Brain microvascular endothelial cell (primary cell): ENCODE measurements around the gene TNIP1.

Experiments used
- DNase-seq: peaks from one replicate; pipeline ENCODE4 v3.0.0-alpha.2; 2020
- H3K27ac ChIP-seq: fragments of 250-450 bp; sonication (Bioruptor Pico); 2 replicates; pipeline ENCODE4 v1.5.1; 2020; ENCODE audit warnings: mild to moderate bottlenecking, moderate library complexity
- H3K27me3 ChIP-seq: fragments of 250-450 bp; sonication (Bioruptor Pico); replicated peaks from 2 replicates; pipeline ENCODE4 v1.5.1; 2020; ENCODE audit warnings: mild to moderate bottlenecking
- H3K36me3 ChIP-seq: fragments of 250-450 bp; sonication (Bioruptor Pico); replicated peaks from 2 replicates; pipeline ENCODE4 v1.5.1; 2020; ENCODE audit warnings: mild to moderate bottlenecking
- H3K4me3 ChIP-seq: 2 replicates; pipeline ENCODE4 v1.5.1; 2011; ENCODE audit warnings: low read depth, mild to moderate bottlenecking, control low read depth, low read length, moderate library complexity
- in situ Hi-C: cut with HindIII; loops from 2 replicates; pipeline ENCODE4 v1.10.0; 2017; ENCODE audit warnings: low sequenced_read_pairs, low pct_ligation_motif_present
- TF ChIP-seq, protein P1 (sequence below): IDR thresholded peaks from 2 replicates; pipeline ENCODE4 v1.5.1; 2011; ENCODE audit warnings: low read depth, mild to moderate bottlenecking, moderate library complexity, low read length, control low read depth, inconsistent platforms; ENCODE audit errors: missing control alignments

The TNIP1 gene

DNA sequence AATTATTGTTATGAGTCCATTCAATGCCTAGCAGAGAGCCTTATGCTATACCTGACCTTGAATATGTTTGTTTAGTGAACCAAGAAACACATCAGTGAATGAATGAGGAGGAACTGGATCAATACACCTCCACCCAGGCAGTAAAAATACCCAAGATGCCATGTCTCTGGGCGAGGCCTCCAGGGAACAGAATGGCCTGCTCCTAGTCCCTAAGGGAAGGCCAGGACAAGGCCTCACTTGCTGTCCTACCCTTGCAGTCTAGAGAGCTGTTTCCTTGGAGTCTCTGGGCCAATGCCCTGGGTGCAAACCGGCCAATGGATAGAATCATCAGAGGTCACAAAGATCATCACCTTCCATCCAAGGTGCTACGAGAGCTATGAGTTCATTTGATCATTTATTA is 26.1 kb downstream of the TNIP1 start:
- Histone ChIP-seq H3K27ac (no peak overlapping the region), H3K36me3 (peaks cover 60% of the 10 kb centered on the region), H3K4me3 (no peak overlapping the region), H3K27me3 (no peaks in the 10 kb centered on the region)
- TF ChIP-seq, protein P1, sequence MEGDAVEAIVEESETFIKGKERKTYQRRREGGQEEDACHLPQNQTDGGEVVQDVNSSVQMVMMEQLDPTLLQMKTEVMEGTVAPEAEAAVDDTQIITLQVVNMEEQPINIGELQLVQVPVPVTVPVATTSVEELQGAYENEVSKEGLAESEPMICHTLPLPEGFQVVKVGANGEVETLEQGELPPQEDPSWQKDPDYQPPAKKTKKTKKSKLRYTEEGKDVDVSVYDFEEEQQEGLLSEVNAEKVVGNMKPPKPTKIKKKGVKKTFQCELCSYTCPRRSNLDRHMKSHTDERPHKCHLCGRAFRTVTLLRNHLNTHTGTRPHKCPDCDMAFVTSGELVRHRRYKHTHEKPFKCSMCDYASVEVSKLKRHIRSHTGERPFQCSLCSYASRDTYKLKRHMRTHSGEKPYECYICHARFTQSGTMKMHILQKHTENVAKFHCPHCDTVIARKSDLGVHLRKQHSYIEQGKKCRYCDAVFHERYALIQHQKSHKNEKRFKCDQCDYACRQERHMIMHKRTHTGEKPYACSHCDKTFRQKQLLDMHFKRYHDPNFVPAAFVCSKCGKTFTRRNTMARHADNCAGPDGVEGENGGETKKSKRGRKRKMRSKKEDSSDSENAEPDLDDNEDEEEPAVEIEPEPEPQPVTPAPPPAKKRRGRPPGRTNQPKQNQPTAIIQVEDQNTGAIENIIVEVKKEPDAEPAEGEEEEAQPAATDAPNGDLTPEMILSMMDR, result no peak
- no peak for DNase-seq
- in situ Hi-C loops, result no loop called here

DNA sequence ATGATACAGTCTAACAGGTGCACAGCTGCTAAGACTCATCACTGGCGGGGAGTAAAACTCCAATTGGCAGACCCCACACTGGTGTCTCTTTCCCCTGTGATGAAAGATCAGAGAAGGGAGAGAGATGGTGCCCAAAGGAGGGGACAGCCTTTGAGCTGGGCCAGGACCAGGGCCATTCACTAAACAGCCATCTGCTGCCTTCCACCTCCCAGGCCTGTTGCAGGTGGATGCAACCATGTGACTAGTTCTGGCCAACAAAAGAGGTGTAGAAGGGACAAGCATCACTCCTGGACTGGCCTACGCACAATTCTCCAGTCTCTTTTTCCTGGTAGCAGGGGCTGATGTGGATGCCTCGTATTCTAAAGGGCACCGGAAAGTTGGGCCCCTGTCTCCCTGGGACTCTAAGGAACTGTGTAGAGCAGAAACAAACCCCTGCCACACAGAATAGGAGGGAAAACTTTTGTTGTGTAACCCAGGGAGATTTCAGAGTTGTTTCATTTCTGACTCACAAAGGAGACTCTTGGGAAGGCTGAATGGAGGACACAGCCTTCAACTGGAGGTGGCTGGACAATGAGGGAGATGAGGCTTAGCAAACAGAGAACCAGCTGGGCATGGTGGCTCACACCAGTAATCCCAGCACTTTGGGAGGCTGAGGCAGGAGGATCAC is 26.9 kb downstream of the TNIP1 start:
- Histone ChIP-seq H3K27ac (no peak overlapping the region), H3K27me3 (no peaks in the 10 kb centered on the region), H3K36me3 (peaks cover 63% of the 10 kb centered on the region), H3K4me3 (no peak overlapping the region)
- in situ Hi-C loops, result no loop called here
- DNase-seq, result no peak
- TF ChIP-seq, protein P1, result no peak

DNA sequence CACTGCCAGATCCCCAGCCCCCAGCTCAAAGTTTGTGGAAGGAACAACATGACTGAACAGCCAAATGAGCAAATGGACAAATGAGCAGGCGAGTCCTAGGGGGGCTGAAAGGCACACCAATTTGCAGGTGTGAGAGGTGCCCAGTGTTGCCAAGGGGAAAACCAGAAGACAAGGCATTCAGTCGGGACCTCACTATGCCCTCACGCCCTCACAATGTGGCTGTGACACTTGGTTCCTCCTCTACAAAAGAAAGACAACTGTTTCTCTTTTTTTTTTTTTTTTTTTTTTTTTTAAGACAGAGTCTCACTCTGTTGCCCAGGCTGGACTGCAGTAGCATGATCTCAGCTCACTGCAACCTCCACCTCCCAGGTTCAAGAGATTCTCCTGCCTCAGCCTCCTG is 28.0 kb downstream of the TNIP1 start:
- Histone ChIP-seq H3K36me3 (peaks cover 67% of the 10 kb centered on the region), H3K27me3 (no peaks in the 10 kb centered on the region), H3K27ac (no peak overlapping the region), H3K4me3 (no peak overlapping the region)
- in situ Hi-C loops, result no loop called here
- no peak for DNase-seq
- TF ChIP-seq, protein P1, result no peak

DNA sequence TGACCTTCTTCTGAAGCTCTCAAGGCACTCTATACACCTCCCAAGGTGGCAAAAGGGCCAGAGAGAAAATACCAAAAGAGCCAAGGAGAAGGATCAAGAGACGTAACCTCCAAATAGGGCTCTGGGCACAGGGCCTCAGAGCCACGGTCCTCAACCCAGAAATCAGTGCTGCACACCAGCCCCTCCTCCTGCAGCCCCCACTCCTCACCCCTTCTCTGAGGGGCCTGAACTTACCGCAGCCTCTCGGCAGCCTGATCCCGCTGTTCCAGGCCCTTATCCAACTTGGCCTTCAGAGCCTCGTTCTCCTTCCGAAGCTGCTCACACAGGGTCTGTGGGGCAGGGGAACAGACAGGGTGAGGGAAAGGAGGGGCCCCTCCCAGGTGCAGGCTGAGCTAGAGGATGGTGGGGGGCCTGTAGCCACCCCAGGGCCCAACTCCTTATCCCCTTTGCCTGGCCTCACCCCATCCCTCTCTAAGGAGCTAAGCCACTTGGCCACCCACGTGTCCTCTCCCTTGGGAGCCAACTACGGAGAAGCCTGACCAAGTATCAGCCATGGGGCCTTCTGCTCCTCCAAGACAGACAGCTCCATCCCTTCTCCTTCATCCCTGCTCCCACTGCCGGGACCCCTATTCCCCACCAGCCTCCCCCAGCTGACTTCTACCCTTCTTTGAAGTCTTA is 28.8 kb downstream of the TNIP1 start:
- no peaks in the 10 kb centered on the region for H3K27me3 ChIP-seq
- peaks cover 69% of the 10 kb centered on the region for H3K36me3 ChIP-seq
- H3K4me3 ChIP-seq, result no peak overlapping the region
- TF ChIP-seq, protein P1, result no peak
- in situ Hi-C loops, result no loop called here
- DNase-seq, result no peak
- H3K27ac ChIP-seq, result no peak overlapping the region

DNA sequence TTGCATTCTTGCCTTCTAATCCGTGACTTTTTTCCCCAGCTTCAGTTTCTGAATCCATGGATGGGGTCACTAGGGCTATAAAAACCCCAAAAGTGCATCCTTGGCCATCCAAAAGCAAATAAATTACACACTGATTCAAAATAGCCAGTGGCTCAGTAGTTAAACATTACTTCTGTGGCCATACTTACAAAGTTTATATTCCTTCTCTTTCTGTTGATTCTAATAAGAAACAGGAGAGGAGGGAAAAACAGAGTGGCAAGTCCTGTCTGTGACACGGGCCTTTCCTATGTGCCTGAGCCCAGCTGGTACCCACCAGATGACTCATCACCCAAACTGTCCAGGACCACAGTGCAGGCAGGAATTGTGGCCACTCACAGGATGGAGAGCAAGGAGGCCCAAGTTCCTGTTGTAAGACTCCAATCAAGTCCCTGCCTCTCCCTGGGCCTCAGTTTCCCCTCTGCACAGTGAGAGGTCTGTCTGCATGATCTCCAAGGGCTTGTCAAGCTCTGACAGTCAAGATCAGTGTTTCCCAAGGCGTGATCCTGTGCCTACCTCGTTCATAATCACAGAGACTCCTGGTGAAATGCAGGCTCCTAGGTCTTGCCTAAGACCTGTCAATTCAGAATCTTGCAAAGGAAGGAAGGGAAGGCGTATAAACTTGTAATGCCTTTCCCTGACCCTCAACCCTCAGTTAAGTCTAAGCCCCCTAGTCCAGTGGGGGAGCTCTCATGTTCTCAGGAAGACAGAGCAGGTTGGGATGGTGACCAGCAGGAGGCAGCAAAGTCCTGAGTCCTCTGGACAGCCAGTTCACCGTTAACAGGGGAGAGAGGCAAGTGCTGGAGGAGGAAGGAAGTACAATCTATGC is 29.5 kb downstream of the TNIP1 start:
- in situ Hi-C loops, result no loop called here
- TF ChIP-seq, protein P1, result peak; percentile 95
- Histone ChIP-seq H3K27ac (no peak overlapping the region), H3K36me3 (peaks cover 69% of the 10 kb centered on the region), H3K27me3 (no peaks in the 10 kb centered on the region), H3K4me3 (no peak overlapping the region)
- DNase-seq, result peak; percentile 81
